ENCODE measurements around the gene GPR141. TPM values are rescaled to one million over a fixed set of nuclear protein-coding genes. Genes with fewer than 3 reads are reported as not detected.

Gene GPR141, protein sequence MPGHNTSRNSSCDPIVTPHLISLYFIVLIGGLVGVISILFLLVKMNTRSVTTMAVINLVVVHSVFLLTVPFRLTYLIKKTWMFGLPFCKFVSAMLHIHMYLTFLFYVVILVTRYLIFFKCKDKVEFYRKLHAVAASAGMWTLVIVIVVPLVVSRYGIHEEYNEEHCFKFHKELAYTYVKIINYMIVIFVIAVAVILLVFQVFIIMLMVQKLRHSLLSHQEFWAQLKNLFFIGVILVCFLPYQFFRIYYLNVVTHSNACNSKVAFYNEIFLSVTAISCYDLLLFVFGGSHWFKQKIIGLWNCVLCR
- total RNA-seq (not detected in 2 replicates), polyA plus RNA-seq (not detected in 2 replicates), polyA minus RNA-seq (not detected in 2 replicates), Bru-seq, nascent RNA (not detected), BruChase-seq, experiment 1, labeled RNA remaining after a 6-hour chase (not detected), BruChase-seq, experiment 2, labeled RNA remaining after a 2-hour chase (percentile 15 among the genes with signal in this experiment)
- not detected in 2 replicates for polyA plus RNA-seq (2011; cell fraction: cytosol; rRNA removed)
- not detected in 2 replicates for polyA plus RNA-seq (2011; cell fraction: nucleus; rRNA removed)
- not detected in 2 replicates for polyA plus RNA-seq (2012)
- polyA minus RNA-seq (2011; cell fraction: cytosol; rRNA and poly(A)+ RNA removed): not detected
- polyA minus RNA-seq (2011; cell fraction: nucleus; rRNA and poly(A)+ RNA removed): not detected in 2 replicates
- long read RNA-seq: 0 reads

DNA sequence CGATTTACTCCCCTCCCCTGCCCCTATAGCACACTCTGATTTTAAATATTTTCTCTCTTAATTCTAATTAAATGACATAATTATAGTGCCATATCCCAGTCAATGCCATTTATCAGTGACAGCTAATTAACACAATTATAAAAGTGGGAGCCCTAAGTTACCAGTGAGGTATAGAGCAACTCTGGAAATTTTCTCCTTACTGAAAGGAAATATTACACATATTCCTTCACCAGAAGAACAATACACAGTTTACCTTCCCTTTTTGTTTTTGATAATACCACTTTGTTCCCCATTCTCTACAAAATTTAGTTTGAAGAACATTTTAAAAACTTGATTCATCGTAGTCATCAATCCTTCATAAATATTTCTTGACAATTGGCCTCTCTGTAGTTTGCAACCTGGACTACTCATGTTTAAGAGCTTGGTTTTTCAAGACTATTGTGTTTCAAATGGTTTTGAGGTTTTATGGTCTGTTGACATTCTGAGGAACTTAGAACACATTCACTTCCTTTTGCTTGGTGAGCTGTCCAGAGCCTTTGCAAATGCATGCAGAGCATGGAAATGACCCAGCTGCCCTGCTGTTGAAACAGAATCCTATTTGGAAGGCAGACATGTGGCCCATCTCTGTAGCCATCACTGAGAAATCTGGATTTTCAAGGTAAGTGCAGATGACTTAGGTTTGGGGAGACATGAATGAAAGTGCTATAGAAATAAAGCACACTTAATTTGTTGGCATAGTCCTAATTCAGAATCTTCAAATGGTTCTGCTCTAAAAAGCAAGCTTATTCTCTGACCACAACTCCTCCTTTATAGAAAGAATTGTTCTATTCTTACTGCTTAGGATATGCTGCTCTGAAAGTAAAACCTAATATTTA is at the start of gene GPR141:
GPR141 (plus strand) TSS at position 521 of the 875 bp plus-strand sequence. CDS start 56,628 bp downstream, outside the sequence.
- no peaks in the 10 kb centered on the region for H3K36me3 ChIP-seq (ENCODE audit: control insufficient read depth in 2 of 2, extremely low read depth in 1 of 2, insufficient read depth in 2 of 2, low read length in 2 of 2)
- no peaks in the 10 kb centered on the region for H3K4me1 ChIP-seq (ENCODE audit: control insufficient read depth, extremely low read depth, insufficient read depth, low read length)
- no peak within 1 kb of the TSS for H3K4me2 ChIP-seq (ENCODE audit: insufficient read depth, low read length)
- DNase-seq (ENCODE audit: low read depth, low spot score) (peak; percentile 3), FAIRE-seq (no peak)
- dilution Hi-C loops (cut with MboI; ENCODE audit: extremely low pct_ligation_motif_present, low sequenced_read_pairs) (no loop called here), intact Hi-C loops (cut with micrococcal nuclease) (no loop called here)
- H2AFZ ChIP-seq (ENCODE audit: low read depth, low read length): no peak within 1 kb of the TSS
- H3K27me3 ChIP-seq (ENCODE audit: control insufficient read depth in 2 of 2, insufficient read depth in 2 of 2, low read length in 2 of 2): no peaks in the 10 kb centered on the region
- H3K27ac ChIP-seq (ENCODE audit: insufficient read depth, low read depth, low read length): no peak within 1 kb of the TSS
- no peaks in the 10 kb centered on the region for H3K9me3 ChIP-seq (replicated peaks; ENCODE audit: control insufficient read depth, insufficient read depth, low read length)
- H3K9me1 ChIP-seq (replicated peaks; ENCODE audit: control insufficient read depth, extremely low read depth, insufficient read depth, low read length): no peaks in the 10 kb centered on the region
- H3K79me2 ChIP-seq (ENCODE audit: control insufficient read depth, insufficient read depth, low read length): no peaks in the 10 kb centered on the region
- BruUV-seq (replicated peaks): no TSS peak
- POLR2A ChIA-PET: no interaction called here
- TF ChIP-seq MYC (IDR thresholded peaks at IDR 0.05; ENCODE audit: low read depth, low read length) (no peak), GATA2 (IDR thresholded peaks at IDR 0.05; ENCODE audit: insufficient read depth, insufficient read length, low read depth, low read length) (no peak), POLR2A (IDR thresholded peaks at IDR 0.05; ENCODE audit: low read depth, low read length) (no peak), JUN (IDR thresholded peaks at IDR 0.05; ENCODE audit: borderline replicate concordance, insufficient read depth, insufficient read length, low read depth) (no peak), POLR2AphosphoS5 (IDR thresholded peaks at IDR 0.05; ENCODE audit: insufficient read depth, low read depth, low read length) (no peak), EZH2 (IDR thresholded peaks at IDR 0.05; ENCODE audit: borderline replicate concordance, low read depth, low read length, severe bottlenecking) (no peak)
- TF ChIP-seq, protein P1, sequence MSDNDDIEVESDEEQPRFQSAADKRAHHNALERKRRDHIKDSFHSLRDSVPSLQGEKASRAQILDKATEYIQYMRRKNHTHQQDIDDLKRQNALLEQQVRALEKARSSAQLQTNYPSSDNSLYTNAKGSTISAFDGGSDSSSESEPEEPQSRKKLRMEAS (IDR thresholded peaks at IDR 0.05; ENCODE audit: insufficient read depth, insufficient read length): no peak
- TF ChIP-seq, protein P2, sequence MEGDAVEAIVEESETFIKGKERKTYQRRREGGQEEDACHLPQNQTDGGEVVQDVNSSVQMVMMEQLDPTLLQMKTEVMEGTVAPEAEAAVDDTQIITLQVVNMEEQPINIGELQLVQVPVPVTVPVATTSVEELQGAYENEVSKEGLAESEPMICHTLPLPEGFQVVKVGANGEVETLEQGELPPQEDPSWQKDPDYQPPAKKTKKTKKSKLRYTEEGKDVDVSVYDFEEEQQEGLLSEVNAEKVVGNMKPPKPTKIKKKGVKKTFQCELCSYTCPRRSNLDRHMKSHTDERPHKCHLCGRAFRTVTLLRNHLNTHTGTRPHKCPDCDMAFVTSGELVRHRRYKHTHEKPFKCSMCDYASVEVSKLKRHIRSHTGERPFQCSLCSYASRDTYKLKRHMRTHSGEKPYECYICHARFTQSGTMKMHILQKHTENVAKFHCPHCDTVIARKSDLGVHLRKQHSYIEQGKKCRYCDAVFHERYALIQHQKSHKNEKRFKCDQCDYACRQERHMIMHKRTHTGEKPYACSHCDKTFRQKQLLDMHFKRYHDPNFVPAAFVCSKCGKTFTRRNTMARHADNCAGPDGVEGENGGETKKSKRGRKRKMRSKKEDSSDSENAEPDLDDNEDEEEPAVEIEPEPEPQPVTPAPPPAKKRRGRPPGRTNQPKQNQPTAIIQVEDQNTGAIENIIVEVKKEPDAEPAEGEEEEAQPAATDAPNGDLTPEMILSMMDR (IDR thresholded peaks at IDR 0.05; ENCODE audit: extremely low read depth in 1 of 2, insufficient read depth in 1 of 2, low read depth in 1 of 2, low read length in 2 of 2): no peak
- no peak within 1 kb of the TSS for H3K9ac ChIP-seq (replicated peaks; ENCODE audit: extremely low read depth, insufficient read depth, low read length)
- H4K20me1 ChIP-seq (replicated peaks; ENCODE audit: control insufficient read depth, extremely low read depth, insufficient read depth, low read length): no peaks in the 10 kb centered on the region
- CTCF ChIA-PET: no interaction called here
- no peak within 1 kb of the TSS for H3K4me3 ChIP-seq (replicated peaks in 1 of 3; ENCODE audit: insufficient read depth in 1 of 3, low read depth in 1 of 3, low read length in 3 of 3)
